GM18499 (cell line): ENCODE results near the gene LSMEM2.
"Not testable (repeated sequence)": the region's sequence is repeated elsewhere in the genome, so short reads cannot be mapped to it uniquely, and the experiment has no call there.

Experiments used
- ATAC-seq: cut with Tn5 transposase; IDR thresholded peaks from one replicate; pipeline ENCODE4 v1.9.1; 2021; ENCODE audit warnings: moderate number of reproducible peaks; ENCODE audit not compliant: insufficient read depth, unreplicated experiment

The LSMEM2 gene

DNA sequence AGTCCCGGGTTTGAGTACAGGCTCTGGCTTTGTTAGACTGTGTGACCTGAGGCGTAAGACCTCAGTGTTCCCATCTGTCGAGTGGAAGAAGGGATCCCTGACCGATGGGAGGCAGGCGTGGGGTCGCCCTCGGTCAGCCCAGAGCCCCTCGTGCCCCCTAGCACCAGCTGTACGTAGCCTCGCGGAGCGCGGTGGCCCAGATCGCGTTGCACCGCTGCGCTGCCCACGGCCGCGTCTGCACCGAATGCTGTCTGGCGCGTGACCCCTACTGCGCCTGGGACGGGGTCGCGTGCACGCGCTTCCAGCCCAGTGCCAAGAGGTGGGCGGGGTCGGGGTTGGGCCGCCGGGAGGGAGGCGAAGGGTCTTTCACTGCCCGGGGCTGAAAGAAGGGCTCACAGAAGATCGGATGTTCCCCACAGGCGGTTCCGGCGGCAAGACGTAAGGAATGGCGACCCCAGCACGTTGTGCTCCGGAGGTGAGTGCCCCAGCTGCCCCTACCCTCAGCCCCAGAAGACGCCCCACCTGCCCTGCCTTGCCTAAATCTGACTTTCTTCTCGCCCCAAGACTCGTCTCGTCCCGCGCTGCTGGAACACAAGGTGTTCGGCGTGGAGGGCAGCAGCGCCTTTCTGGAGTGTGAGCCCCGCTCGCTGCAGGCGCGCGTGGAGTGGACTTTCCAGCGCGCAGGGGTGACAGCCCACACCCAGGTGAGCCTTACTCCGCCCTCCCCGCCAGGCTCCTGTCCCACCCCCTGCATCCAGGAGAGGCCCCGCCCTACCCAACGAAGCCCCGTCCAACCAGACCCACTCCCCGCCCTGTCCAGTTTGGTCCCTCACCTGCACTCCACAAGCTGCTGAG lies 3.5 kb upstream of the LSMEM2 start:
- no peak for ATAC-seq

DNA sequence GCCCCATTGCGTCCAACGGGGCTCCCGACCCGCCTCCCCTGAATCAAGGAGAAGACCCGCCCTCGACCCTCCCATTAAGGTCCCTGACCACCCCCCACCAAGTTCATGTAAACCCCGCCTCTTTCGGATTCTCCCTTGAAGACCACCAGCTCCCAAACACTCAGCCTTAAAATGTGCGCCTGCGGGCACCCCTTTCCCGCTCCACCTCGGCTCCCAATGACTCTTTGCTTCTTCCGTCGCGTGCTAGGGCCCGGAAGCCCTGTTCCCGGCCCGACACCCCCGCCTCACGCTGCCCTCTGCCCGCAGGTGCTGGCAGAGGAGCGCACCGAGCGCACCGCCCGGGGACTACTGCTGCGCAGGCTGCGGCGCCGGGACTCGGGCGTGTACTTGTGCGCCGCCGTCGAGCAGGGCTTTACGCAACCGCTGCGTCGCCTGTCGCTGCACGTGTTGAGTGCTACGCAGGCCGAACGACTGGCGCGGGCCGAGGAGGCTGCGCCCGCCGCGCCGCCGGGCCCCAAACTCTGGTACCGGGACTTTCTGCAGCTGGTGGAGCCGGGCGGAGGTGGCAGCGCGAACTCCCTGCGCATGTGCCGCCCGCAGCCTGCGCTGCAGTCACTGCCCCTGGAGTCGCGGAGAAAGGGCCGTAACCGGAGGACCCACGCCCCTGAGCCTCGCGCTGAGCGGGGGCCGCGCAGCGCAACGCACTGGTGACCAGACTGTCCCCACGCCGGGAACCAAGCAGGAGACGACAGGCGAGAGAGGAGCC lies 2.7 kb upstream of the LSMEM2 start:
- no peak for ATAC-seq

DNA sequence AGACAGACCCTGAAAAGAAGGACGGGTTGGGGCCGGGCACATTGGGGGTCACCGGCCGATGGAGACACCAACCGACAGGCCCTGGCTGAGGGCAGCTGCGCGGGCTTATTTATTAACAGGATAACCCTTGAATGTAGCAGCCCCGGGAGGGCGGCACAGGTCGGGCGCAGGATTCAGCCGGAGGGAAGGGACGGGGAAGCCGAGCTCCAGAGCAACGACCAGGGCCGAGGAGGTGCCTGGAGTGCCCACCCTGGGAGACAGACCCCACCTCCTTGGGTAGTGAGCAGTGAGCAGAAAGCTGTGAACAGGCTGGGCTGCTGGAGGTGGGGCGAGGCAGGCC lies 2.2 kb upstream of the LSMEM2 start:
- no peak for ATAC-seq

DNA sequence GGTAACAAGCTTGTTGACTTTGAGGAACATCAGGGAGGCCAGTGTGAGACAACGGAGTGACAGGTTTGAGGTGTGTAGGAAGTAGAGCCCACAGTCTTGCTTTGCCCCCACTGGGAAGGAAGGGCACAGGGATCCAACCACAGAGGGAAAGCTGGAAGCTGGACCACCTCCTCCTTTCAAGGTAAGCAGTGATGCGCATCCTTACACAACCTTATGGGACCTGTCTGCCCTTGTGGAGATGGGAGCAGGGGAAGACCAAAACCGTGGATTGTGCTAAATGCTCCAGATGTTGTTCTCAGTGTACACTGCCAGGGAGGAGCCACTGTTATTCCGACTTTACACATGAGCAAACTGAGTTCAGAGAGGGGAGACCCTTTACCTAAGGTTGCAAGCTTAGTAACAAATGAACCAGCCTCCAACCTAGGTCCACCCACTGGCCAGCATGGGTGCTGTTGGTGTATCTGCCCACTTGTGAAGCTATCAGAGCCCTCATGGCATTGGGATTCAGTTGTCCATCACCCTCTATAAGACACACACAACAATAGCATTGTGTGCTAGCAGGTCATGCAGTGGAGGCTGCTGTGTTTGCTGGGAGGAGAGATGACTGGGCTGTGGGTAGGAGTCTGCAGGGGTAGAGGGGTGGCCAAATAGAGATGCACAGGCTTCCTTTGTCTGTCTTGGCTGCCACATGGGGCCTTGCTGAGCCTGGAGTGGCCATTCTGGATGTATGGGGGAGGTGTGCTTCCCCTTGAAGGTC lies 586 bp upstream of the LSMEM2 start:
- ATAC-seq = no peak

DNA sequence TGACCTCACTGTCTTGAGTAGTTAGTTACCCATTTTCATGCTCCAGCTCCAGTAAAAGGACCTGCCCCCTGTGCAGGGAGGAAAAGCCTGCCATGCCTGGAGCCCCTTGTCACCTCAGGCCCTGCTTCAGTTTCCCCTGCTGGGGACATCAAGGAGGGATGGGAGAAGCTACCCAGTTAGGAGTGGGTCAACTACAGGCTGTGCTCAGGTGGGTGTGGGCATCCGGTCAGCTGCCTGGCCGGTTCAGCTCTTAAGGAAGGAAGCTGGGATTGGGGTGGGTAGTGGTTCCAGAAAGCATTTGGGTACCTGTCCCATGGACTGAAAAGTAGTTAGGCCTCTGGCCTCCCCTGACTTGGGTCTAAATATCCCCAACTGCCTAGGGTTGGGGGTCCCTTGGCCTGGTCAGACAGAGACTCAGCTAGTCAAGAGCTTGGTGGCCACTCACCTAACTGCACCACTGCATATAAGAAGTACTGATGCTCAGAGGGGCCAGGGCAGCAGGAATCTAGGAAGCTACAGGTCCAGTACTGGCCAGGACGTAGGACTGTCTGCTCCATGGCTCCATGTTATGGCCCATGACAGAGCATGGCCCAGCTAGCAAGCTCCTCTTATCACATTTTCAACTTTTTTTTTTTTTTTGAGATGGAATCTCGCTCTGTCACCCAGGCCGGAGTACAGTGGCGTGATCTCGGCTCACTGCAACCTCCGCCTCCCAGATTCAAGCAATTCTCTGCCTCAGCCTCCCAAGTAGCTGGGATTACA lies 549 bp downstream of the LSMEM2 start:
- no peak for ATAC-seq

DNA sequence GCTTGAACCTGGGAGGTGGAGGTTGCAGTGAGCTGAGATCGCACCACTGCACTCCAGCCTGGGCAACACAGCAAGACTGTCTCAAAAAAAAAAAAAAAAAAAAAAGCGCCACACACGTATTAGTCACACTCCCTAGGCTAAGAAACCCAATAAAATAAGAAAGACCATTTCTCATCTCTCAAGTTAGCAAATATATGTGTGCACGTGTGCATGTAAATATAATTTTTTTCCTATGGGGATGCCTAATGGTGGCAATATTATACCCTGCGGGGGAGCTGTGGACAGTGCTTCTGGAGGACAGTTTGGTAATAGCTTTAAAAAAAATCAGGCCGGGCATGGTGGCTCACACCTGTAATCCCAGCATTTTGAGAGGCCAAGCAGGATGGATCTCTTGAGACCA lies 5.2 kb downstream of the LSMEM2 start:
- not testable (repeated sequence) for ATAC-seq

DNA sequence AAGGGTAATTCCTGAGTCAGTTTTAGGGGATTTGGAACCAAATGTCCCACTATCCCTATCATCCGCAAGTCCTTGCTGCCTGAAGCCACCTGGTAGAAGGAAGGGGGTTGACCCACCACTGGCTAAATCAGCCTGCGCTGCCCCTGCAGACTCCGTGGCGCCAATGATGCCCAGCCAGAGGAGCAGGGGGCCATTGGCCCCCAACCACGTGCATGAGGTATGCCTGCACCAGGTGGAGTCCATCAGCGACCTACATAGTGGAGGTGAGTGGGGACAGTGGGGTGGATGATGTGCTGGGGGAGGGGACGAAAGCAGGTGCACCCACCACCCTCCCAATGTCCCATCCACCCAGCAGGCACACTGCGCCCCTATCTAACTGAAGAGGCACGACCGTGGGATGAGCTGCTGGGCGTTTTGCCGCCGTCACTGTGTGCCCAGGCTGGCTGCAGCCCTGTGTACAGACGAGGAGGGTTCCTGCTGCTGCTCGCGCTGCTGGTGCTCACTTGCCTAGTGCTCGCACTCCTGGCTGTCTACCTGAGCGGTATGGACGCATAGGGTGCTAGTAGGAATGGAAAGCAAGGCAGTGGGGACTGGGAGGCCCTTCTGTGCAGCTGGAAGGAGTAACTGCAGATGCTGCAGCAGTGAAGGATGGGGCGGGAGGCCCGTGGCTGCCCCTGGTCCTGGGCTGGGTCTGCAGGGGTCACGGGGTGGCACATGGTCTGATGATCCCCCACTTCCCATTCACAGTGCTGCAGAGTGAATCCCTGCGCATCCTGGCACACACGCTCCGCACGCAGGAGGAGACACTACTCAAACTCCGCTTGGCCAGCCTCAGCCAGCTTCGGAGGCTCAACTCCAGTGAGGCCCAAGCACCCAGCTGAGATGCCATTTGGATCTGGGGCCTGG lies 7.7 kb downstream of the LSMEM2 start:
- ATAC-seq = no peak

DNA sequence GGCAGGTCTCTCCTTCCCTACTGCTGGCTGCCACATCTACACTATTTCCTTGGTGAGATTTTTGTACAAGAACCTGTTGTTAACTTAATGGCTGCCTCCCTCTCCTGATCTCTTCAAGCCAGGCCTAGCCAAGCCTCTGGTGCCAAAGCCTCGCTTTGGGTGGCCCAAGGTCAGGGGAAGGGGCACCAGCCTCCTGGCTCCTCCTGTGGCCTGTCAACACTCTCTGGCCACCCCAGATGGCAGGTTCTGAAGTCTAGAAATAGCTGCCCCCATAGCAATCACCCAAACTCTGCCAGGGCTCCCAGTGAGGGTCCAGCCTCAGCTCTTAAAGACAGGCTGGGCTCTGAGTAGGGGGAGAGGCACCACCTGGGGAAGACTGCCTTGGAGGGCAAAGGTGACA lies 8.4 kb downstream of the LSMEM2 start:
- ATAC-seq = no peak

DNA sequence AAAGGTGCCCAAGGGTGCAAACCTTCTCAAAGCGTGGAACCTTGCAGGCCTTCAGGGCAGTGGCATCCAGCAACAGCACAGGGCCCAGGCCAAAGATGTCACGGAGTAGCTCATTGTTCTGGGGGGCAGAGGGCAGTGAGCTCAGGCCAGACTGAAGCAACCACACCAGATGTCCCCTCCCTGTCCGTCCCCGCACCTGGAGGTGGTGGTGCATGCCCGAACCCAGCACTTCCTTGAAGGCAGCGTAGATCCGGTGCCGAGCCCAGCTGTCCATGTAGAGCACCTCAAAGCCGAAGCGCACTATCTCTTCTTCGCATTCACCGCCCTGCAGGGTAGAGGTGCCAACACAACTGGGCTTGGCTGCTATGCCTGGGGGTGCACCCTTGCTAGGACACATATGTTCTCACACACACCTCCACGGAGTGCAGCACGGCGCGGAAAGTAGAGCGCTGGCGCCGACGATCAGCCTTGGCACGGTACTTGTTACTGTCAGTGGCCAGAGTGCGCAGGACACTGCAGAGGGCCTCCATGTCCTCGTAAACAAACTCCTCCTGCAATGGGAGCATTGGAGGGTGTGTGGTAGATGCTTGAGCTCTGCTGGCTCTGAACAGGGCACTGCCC lies 9.6 kb downstream of the LSMEM2 start:
- no peak for ATAC-seq

DNA sequence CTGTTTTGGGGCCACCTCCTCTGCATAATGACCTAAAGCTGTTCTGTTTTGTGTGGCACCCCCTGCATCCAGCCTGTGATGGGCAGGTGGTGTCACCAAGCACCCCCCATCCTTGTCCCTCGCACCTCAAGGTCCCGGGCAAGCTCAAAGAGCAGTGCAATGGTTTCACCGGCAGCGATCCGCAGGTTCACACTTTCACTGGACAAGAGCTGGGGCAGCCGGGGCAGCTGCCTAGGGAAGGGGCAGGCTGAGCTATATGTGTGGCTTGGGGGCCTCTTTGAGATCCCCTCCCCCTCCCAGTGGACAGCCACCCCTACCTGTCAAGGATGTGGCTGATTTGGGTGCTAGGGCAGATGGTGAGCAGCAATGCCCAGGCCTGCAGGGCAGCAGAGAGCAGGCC lies 10.2 kb downstream of the LSMEM2 start:
- no peak for ATAC-seq

DNA sequence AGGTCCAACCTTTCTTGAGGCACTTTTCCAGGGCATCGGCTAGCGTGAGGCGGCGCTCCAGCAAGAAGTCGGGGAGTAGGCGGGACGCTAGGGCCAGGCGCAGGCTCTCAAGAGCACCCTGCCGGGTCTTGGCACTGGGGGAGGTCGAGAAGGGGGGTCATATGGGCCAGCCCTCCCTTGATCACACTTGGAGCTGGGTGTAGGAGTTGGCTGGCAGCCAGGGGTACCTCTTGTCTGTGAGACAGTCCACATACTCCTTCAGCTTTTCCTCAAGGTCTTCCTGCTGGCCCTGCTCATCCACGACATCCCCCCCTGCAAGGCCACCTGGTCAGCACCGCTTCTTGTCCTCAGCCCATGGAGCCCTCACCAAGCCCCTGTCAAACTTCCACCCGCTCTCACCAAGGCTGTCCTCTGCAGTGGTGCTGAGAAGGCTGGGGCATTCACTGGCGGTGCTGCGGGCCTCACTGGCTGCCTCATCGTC lies 11.3 kb downstream of the LSMEM2 start:
- no peak for ATAC-seq

DNA sequence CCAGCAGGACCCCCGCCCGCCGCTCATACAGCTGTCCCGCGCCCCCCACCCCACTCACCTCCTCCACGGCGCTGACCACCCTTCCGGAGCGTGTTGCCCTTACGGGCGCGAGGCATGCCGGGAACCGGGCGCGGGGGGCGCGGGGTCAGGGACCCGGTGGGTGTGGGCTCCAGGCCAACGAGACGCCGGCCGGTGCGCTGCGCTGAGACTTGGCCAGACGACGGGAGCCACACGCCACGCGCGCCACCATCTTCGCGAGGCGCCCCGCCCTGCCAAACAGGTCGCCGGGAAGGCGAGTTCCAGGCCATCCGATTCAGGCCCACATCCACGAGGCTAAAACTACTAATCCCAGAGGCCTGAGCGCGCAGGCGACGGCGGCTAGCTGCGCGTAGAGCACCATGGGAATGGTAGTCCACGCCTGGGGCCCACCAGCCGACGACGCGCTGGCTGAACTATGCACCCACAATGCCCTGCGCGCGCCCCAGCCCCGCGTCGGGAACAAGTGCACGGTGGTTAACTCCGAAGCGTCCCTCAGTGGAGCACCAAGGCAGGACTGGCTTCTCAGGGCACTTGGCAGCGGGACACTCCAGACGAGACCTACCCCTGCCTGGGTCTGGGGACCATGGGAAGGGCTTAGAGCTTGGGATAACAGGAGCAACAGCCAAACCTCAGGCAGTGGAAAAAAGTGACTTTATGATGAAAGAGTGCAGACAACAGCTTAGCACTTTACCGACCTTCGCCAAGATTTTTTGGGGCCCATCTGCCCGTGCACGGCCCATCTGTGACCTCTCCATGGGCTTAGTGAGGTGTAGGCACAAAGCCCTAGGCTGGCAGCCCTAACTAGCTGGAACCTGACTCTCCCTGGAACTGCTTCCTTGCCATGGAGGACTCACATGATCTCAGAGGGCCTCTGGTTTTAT lies 13.5 kb downstream of the LSMEM2 start, which contains the start of gene IFRD2:
TSS of gene IFRD2 (minus strand) at position 271 of the 920 bp plus-strand sequence. CDS start at position 116, 155 bp downstream.
- peak; percentile 79 for ATAC-seq

DNA sequence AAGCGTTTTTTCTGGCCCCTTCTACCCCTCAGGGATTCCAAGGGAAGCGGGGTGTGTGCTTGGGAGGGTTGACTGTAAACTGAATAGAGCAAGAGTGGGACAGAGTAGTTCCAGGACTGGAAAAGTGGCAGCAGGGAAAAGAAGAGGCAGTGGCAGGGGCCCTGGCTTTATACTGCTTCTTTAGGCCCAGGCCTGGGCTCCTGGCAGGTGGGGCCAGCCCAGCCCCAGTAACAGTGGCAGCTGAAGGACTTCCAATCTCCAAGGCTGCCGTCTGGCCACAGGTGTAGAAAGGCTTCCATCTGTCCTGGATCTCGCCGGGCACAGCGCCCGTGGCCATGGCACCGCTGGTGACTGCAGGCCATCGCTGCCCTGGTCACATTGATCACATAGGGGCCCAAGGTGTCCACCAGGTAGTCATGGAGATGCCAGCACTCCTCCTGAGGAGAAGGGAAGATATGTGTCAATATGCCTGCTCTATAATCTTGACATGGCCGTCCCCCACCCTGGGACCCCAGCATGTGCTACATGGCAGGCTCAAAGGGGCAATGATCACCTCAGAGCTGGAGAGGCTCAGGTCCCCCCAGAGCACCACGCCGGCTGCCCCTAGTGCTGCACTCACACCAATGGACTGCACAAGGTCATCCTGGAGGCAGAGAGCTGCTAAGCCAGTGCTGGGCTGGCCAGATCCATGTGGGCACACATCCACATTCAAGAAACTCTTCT lies 14.4 kb downstream of the LSMEM2 start:
- ATAC-seq = no peak

DNA sequence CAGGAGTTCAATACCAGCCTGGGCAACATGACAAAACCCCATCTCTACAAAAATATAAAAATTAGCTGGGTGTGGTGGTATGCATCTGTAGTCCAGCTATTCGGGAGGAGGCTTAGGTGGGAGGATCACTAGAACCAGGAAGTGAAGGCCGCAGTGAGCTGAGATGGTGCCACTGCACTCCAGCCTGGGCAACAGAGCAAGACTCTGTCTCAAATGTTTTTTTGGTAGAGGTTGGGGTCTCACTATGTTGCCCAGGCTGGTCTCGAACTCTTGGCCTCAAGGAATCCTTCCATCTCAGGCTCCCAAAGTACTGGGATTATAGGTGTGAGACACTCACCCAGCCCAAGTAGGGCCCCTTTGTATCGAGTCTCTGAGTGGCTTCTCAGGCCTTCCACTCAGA lies 15.2 kb downstream of the LSMEM2 start:
- no peak for ATAC-seq

DNA sequence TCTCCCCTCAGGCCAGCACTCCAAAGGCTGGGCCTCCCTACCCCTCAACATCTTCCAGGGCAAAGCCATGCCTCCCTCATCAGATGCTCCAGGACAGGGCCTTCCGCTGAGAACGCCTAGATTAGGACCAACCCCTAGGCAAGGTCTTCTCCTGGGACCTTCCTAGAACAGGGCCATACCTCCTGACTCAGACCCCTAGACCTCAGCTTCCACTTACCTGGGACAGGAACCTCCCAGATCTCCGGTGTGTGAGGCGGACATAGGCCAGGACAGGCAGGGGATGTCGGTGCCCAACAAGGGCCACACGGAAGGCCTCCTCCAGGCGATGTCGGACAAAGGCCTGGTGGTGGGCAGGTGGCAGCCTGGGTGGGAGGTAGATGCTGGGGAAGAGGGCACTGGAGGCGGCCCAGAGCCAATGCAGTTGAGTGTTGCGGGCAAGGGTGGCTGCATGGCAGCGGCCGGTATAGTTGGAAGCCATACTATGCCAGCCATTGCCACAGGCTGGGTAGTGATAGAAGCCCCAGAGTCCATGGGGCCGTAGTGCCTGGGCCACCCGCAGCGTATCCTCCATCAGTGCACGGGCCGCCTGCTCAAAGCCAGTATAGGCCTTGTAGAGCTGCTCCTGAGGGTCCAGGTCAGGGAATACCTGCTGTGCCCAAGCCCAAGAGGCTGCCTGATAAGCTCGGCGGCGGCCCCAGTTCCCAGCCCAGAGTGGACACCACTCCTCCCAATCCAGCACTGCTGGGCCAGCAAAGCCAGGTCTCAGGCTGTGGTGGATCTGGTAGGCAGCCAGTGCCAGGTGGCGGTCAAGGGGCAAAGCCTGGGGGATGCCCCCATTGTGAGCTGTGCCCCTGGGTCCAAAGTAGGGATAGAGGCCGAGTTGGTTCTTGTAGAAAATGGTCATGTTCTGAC lies 15.9 kb downstream of the LSMEM2 start:
- ATAC-seq = no peak
